Caco-2 (cell line): ENCODE data around the gene CRTAC1. TPM values are rescaled to one million over a fixed set of nuclear protein-coding genes. Genes with fewer than 3 reads are reported as not detected.

Experiments used
- BruUV-seq: library from RNA; stranded (reverse); fragments of 400-500 nt; replicated peaks from 2 replicates; lab custom pipeline; 2021; lab: Mats Ljungman, UMichigan
- CTCF ChIA-PET: fragments of 300-600 bp; sonication (Branson Sonifier 250); formaldehyde crosslinking; loops from one replicate; lab custom pipeline; 2022; ENCODE audit warnings: antibody characterized with exemption; lab: Charles Lee
- POLR2A ChIA-PET: fragments of 300-600 bp; sonication (Branson Sonifier 250); formaldehyde crosslinking; loops from one replicate; lab custom pipeline; 2022; ENCODE audit warnings: antibody characterized with exemption; lab: Charles Lee
- DNase-seq, 2 experiments: peaks; one replicate each; pipeline versions ENCODE4 v3.0.0 to v3.0.0-alpha.2; 2020 to 2022
- H3K27me3 ChIP-seq: replicated peaks from 2 replicates; pipeline ENCODE4 v1.6.0; 2011; ENCODE audit warnings: low read length; ENCODE audit not compliant: control insufficient read depth, insufficient read depth
- H3K36me3 ChIP-seq: 2 replicates; pipeline ENCODE4 v1.5.1; 2011; ENCODE audit warnings: low read length; ENCODE audit not compliant: control insufficient read depth, insufficient read depth
- H3K4me1 ChIP-seq: fragments of 250-450 bp; sonication (Bioruptor Pico); 2 replicates; pipeline ENCODE4 v1.5.1; 2020; ENCODE audit warnings: mild to moderate bottlenecking
- H3K4me3 ChIP-seq: 2 replicates; pipeline ENCODE4 v1.5.1; 2011; ENCODE audit warnings: low read depth, mild to moderate bottlenecking, control low read depth, low read length
- H3K9me3 ChIP-seq: fragments of 250-450 bp; sonication (Bioruptor Pico); 2 replicates; pipeline ENCODE4 v1.5.1; 2020; ENCODE audit warnings: mild to moderate bottlenecking, moderate library complexity
- H3K27ac Mint-ChIP-seq: one replicate; pipeline ENCODE4 v1.8.0; 2022; ENCODE audit warnings: mixed read lengths; ENCODE audit not compliant: unreplicated experiment
- H3K27me3 Mint-ChIP-seq: one replicate; pipeline ENCODE4 v1.8.0; 2022; ENCODE audit warnings: mixed read lengths; ENCODE audit not compliant: insufficient read depth, unreplicated experiment
- H3K36me3 Mint-ChIP-seq: one replicate; pipeline ENCODE4 v1.8.0; 2022; ENCODE audit warnings: mild to moderate bottlenecking, mixed read lengths; ENCODE audit not compliant: insufficient read depth, unreplicated experiment
- H3K4me1 Mint-ChIP-seq: one replicate; pipeline ENCODE4 v1.8.0; 2022; ENCODE audit warnings: low read depth, mixed read lengths; ENCODE audit not compliant: unreplicated experiment
- H3K4me3 Mint-ChIP-seq: one replicate; pipeline ENCODE4 v1.8.0; 2022; ENCODE audit warnings: mild to moderate bottlenecking, moderate library complexity, mixed read lengths; ENCODE audit not compliant: unreplicated experiment
- H3K9me3 Mint-ChIP-seq: one replicate; pipeline ENCODE4 v1.8.0; 2022; ENCODE audit warnings: mixed read lengths; ENCODE audit not compliant: unreplicated experiment
- CTCF ChIP-seq, 2 experiments: fragments of 200-600 bp in 1 of 2; IDR thresholded peaks; 1 replicate in 1 of 2; 2 replicates in 1 of 2; pipeline versions ENCODE4 v1.5.1 to v1.8.0; 2011 to 2022; ENCODE audit warnings: antibody characterized with exemption in 1 of 2, control low read depth in 1 of 2, inconsistent platforms in 1 of 2, low read depth in 1 of 2, low read length in 1 of 2, mild to moderate bottlenecking in 1 of 2, moderate library complexity in 1 of 2; ENCODE audit not compliant: insufficient read depth in 1 of 2, severe bottlenecking in 1 of 2, unreplicated experiment in 1 of 2
- intact Hi-C: fragments of 100-400 bp; cut with micrococcal nuclease; formaldehyde crosslinking; loops from one replicate; pipeline ENCODE4 v1.10.0; 2022; ENCODE audit not compliant: unreplicated experiment
- total RNA-seq: library from RNA; stranded (reverse); gene quantifications from 2 replicates; pipeline ENCODE4 v1.2.3, GENCODE V29; 2022

CRTAC1 gene
- total RNA-seq, 1 experiment from 2014 or later = not detected

- Histone ChIP-seq H3K4me3 (no peak overlapping the region), H3K36me3 (no peaks in the 10 kb centered on the region), H3K27me3 (no peaks in the 10 kb centered on the region), H3K4me1 (no peaks in the 10 kb centered on the region), H3K9me3 (0 out of 2 replicates have a peak, but pooled peaks cover 4% of the 10 kb centered on the region)
- no peak for DNase-seq
- H3K9me3 Mint-ChIP-seq = peaks cover 15% of the 10 kb centered on the region
- no peak overlapping the region for H3K27ac Mint-ChIP-seq
- ChIA-PET CTCF (interaction anchor here (0.7 kb wide), 1 partner anchor 1221 kb away, joined by 3 read pairs; no protein-coding TSS in a partner anchor), POLR2A (no interaction called here)
- TF ChIP-seq CTCF (IDR thresholded peaks at IDR 0.05; ENCODE audit: insufficient read depth in 1 of 2, low read depth in 1 of 2, low read length in 1 of 2, severe bottlenecking in 1 of 2, unreplicated experiment in 1 of 2) = no peak
- H3K4me1 Mint-ChIP-seq = no peaks in the 10 kb centered on the region
- H3K36me3 Mint-ChIP-seq = no peaks in the 10 kb centered on the region
- H3K4me3 Mint-ChIP-seq = no peak overlapping the region
- intact Hi-C loops = no loop called here
- H3K27me3 Mint-ChIP-seq = no peaks in the 10 kb centered on the region
- no TSS peak for BruUV-seq
These were observed 30.1 kb downstream of the CRTAC1 start for GRCh38 chr10:98000346-98000745.

- Histone ChIP-seq H3K4me1 (no peaks in the 10 kb centered on the region), H3K9me3 (0 out of 2 replicates have a peak, but pooled peaks cover 4% of the 10 kb centered on the region), H3K4me3 (no peak overlapping the region), H3K36me3 (no peaks in the 10 kb centered on the region), H3K27me3 (no peaks in the 10 kb centered on the region)
- POLR2A ChIA-PET = no interaction called here
- no peak overlapping the region for H3K4me3 Mint-ChIP-seq
- H3K27me3 Mint-ChIP-seq = no peaks in the 10 kb centered on the region
- H3K9me3 Mint-ChIP-seq = peaks cover 15% of the 10 kb centered on the region
- CTCF ChIA-PET = no interaction called here
- BruUV-seq = no TSS peak
- no peak overlapping the region for H3K27ac Mint-ChIP-seq
- intact Hi-C loops = no loop called here
- no peaks in the 10 kb centered on the region for H3K36me3 Mint-ChIP-seq
- no peak for TF ChIP-seq CTCF (IDR thresholded peaks at IDR 0.05; ENCODE audit: insufficient read depth in 1 of 2, low read depth in 1 of 2, low read length in 1 of 2, severe bottlenecking in 1 of 2, unreplicated experiment in 1 of 2)
- H3K4me1 Mint-ChIP-seq = no peaks in the 10 kb centered on the region
- DNase-seq = no peak
These were observed 30.5 kb downstream of the CRTAC1 start for GRCh38 chr10:97999923-98000248.

- Histone ChIP-seq H3K4me1 (no peaks in the 10 kb centered on the region), H3K27me3 (no peaks in the 10 kb centered on the region), H3K9me3 (0 out of 2 replicates have a peak, but pooled peaks cover 4% of the 10 kb centered on the region), H3K36me3 (no peaks in the 10 kb centered on the region), H3K4me3 (no peak overlapping the region)
- intact Hi-C loops = no loop called here
- H3K4me3 Mint-ChIP-seq = no peak overlapping the region
- BruUV-seq = no TSS peak
- no peak for TF ChIP-seq CTCF (IDR thresholded peaks at IDR 0.05; ENCODE audit: insufficient read depth in 1 of 2, low read depth in 1 of 2, low read length in 1 of 2, severe bottlenecking in 1 of 2, unreplicated experiment in 1 of 2)
- H3K36me3 Mint-ChIP-seq = no peaks in the 10 kb centered on the region
- ChIA-PET POLR2A (no interaction called here), CTCF (no interaction called here)
- no peaks in the 10 kb centered on the region for H3K27me3 Mint-ChIP-seq
- H3K27ac Mint-ChIP-seq = no peak overlapping the region
- H3K9me3 Mint-ChIP-seq = peaks cover 15% of the 10 kb centered on the region
- no peak for DNase-seq
- no peaks in the 10 kb centered on the region for H3K4me1 Mint-ChIP-seq
These were observed 31.1 kb downstream of the CRTAC1 start for GRCh38 chr10:97999066-97999922.
